Measurements from ENCODE around the gene MUC6. TPM values are rescaled to one million over a fixed set of nuclear protein-coding genes. Genes with fewer than 3 reads are reported as not detected.

Gene MUC6
- total and polyA plus RNA-seq, 2 of the 8 experiments (the other 6 are each of a cell fraction or from before 2014, with no cell fraction given), result not detected

GRCh38 chr11:975827-976226 is 60.7 kb downstream of the MUC6 start:
- Histone ChIP-seq H2AK5ac (ENCODE audit: low read depth, low read length) (no peak overlapping the region), H2BK5ac (ENCODE audit: low read depth, low read length) (no peak overlapping the region), H3K23ac (ENCODE audit: insufficient read length) (no peak overlapping the region), H3K4me2 (ENCODE audit: insufficient read depth in 1 of 2, low read depth in 2 of 2, low read length in 2 of 2) (no peak overlapping the region), H4K5ac (ENCODE audit: insufficient read length, low read depth, low read length) (no peak overlapping the region), H3K79me2 (ENCODE audit: control insufficient read depth in 1 of 2, insufficient read depth in 2 of 2, low read length in 2 of 2) (peaks cover 0 to 3% of the 10 kb centered on the region in 2 experiments; a peak in 1 of 4 replicates), H3K27me3 (replicated peaks in 1 of 4; ENCODE audit: control insufficient read depth in 3 of 4, extremely low read depth in 1 of 4, insufficient read depth in 3 of 4, low read length in 3 of 4) (no peaks in the 10 kb centered on the region), H3K56ac (replicated peaks; ENCODE audit: insufficient read length, low read depth, low read length) (no peak overlapping the region), H3K14ac (ENCODE audit: insufficient read length) (no peak overlapping the region), H3K4me1 (replicated peaks in 1 of 4; ENCODE audit: control insufficient read depth in 3 of 4, insufficient read depth in 4 of 4, low read length in 3 of 4) (peaks cover 0 to 6% (median 0%) of the 10 kb centered on the region in 4 experiments; a peak in 2 of 7 replicates), H3K79me1 (ENCODE audit: low read depth, low read length) (peaks cover 5% of the 10 kb centered on the region), H4K8ac (ENCODE audit: extremely low read depth, insufficient read depth, low read length) (no peak overlapping the region), H3K36me3 (ENCODE audit: control insufficient read depth in 2 of 4, insufficient read depth in 4 of 4, low read length in 3 of 4) (peaks cover 6 to 22% (median 17%) of the 10 kb centered on the region in 4 experiments; a peak in 6 of 8 replicates), H4K91ac (replicated peaks; ENCODE audit: insufficient read length, low read length) (no peak overlapping the region), H2AFZ (ENCODE audit: low read length) (no peak overlapping the region), H3K23me2 (ENCODE audit: low read depth, low read length) (no peaks in the 10 kb centered on the region), H3K18ac (ENCODE audit: extremely low read depth, low read length) (no peak overlapping the region; the same call in none of the 2 replicates), H3K27ac (ENCODE audit: low read depth, low read length) (no peak overlapping the region), H3K9ac (replicated peaks in 1 of 4; ENCODE audit: extremely low read depth in 1 of 4, low read depth in 3 of 4, low read length in 3 of 4) (no peak overlapping the region), H3K4ac (replicated peaks; ENCODE audit: insufficient read length, low read depth, low read length) (no peak overlapping the region), H2BK120ac (replicated peaks; ENCODE audit: low read depth, low read length) (no peak overlapping the region), H3K9me3 (ENCODE audit: insufficient read depth in 2 of 2, low read depth in 1 of 2, low read length in 1 of 2) (no peaks in the 10 kb centered on the region), H2BK20ac (ENCODE audit: low read length) (no peak overlapping the region), H2BK15ac (ENCODE audit: low read length) (no peak overlapping the region), H4K20me1 (replicated peaks in 1 of 2; ENCODE audit: control insufficient read depth in 1 of 2, insufficient read depth in 2 of 2, low read length in 2 of 2) (peaks cover 0 to 11% of the 10 kb centered on the region in 2 experiments), H3K4me3 (ENCODE audit: extremely low read depth in 1 of 4, insufficient read depth in 2 of 4, low read depth in 3 of 4, low read length in 4 of 4) (no peak overlapping the region), H2BK12ac (ENCODE audit: low read depth, low read length) (no peak overlapping the region)
- FAIRE-seq (no peak), DNase-seq (ENCODE audit: low read depth in 1 of 2, low spot score in 2 of 2) (peak; percentile 33 to 69)
- POLR2A ChIA-PET (ENCODE audit: partially characterized antibody), result interaction anchor here (0.9 to 1.8 kb wide), 4 partner anchors 9 to 101 kb away, joined by 3 to 5 read pairs (median 4); no protein-coding TSS in a partner anchor
- CTCF ChIA-PET (ENCODE audit: partially characterized antibody), result interaction anchor here (0.6 to 3.8 kb wide), 26 partner anchors 9 to 117 kb away, joined by 3 to 36 read pairs (median 4); partner anchors contain the start of gene AP2A2
- 71% methylated on average over 14 of the region's 15 CpGs; no CpG with 5 or more reads in 1 of the 2 experiments for WGBS, 2 experiments (ENCODE audit: extremely low coverage in 1 of 2, insufficient coverage in 1 of 2, insufficient read length in 1 of 2, insufficient replicate concordance in 2 of 2, low coverage in 1 of 2, low lambda C conversion rate in 2 of 2, missing lambda C conversion rate in 1 of 2)
- TF ChIP-seq ZNF274 (IDR thresholded peaks at IDR 0.05; ENCODE audit: borderline replicate concordance, extremely low read depth, low read length), result no peak
- peak; percentile 49; the same call in 1 of the 2 replicates for TF ChIP-seq SP1 (IDR thresholded peaks at IDR 0.05; ENCODE audit: low read depth, low read length)
- no peak for TF ChIP-seq RFX5 (IDR thresholded peaks at IDR 0.05; ENCODE audit: borderline replicate concordance, low read depth, low read length)
- peak; percentile 60 for TF ChIP-seq MAX (IDR thresholded peaks at IDR 0.05)
- no peak for TF ChIP-seq SIN3A (conservative IDR thresholded peaks at IDR 0.05 in 1 of 2, IDR thresholded peaks at IDR 0.05 in 1 of 2; ENCODE audit: low read depth in 1 of 2, low read length in 2 of 2)
- no peak for TF ChIP-seq CREB1 (IDR thresholded peaks at IDR 0.05)
- TF ChIP-seq RAD21 (IDR thresholded peaks at IDR 0.05 in 1 of 2, conservative IDR thresholded peaks at IDR 0.05 in 1 of 2; ENCODE audit: low read depth in 2 of 2, low read length in 2 of 2), result peak; percentile 59 to 75
- TF ChIP-seq GABPA (IDR thresholded peaks at IDR 0.05; ENCODE audit: borderline replicate concordance, insufficient read depth, low read length), result 0 out of 2 replicates have a peak, but pooled peaks have one; percentile 15
- peak; percentile 62 to 73 (median 68) for TF ChIP-seq CTCF (IDR thresholded peaks at IDR 0.05; ENCODE audit: control extremely low read depth in 1 of 3, insufficient read depth in 1 of 3, low read depth in 1 of 3, low read length in 3 of 3)

Measured in H1 (cell line).